GM10266 (cell line): ENCODE data around the gene CTIF.

Experiments used
- DNase-seq: peaks from one replicate; pipeline ENCODE4 v3.0.0; 2012; ENCODE audit errors: extremely low spot score
- CTCF ChIP-seq: IDR thresholded peaks from 2 replicates; pipeline ENCODE4 v1.5.1; 2012; ENCODE audit warnings: mild to moderate bottlenecking, low read depth; ENCODE audit not compliant: control insufficient read depth, insufficient read depth; ENCODE audit errors: missing control alignments

The CTIF gene

GRCh38 chr18:48842259-48843061 lies 303.6 kb downstream of the CTIF start:
- TF ChIP-seq CTCF, result no peak
- DNase-seq, result peak; percentile 53

- no peak for DNase-seq
- no peak for TF ChIP-seq CTCF
These were observed 304.3 kb downstream of the CTIF start for GRCh38 chr18:48843162-48843561.

- DNase-seq, result no peak
- no peak for TF ChIP-seq CTCF
These were observed 304.8 kb downstream of the CTIF start for GRCh38 chr18:48843596-48843995.

- DNase-seq, result no peak
- TF ChIP-seq CTCF, result no peak
These were observed 305.4 kb downstream of the CTIF start for GRCh38 chr18:48844271-48844670.

- no peak for TF ChIP-seq CTCF
These were observed 306.3 kb downstream of the CTIF start for GRCh38 chr18:48845174-48845573.

GRCh38 chr18:48846423-48846932 lies 307.6 kb downstream of the CTIF start:
- TF ChIP-seq CTCF, result no peak
- DNase-seq, result no peak

More at GRCh38 chr18:48845174-48845573, 306.3 kb downstream of the CTIF start:
- no peak for DNase-seq

- TF ChIP-seq CTCF, result no peak
These were observed 309.1 kb downstream of the CTIF start for GRCh38 chr18:48847807-48848486.

More at GRCh38 chr18:48847807-48848486, 309.1 kb downstream of the CTIF start:
- no peak for DNase-seq
